ENCODE results near the gene VPS9D1. TPM values are rescaled to one million over a fixed set of nuclear protein-coding genes. Genes with fewer than 3 reads are reported as not detected.

Gene VPS9D1
- total RNA-seq, 6 experiments from 2014 or later: 5.6 to 12.4 (median 9.4) TPM

- no CpG with 5 or more reads among the region's 9 CpGs for WGBS (ENCODE audit: insufficient coverage, low coverage, low lambda C conversion rate, missing lambda C conversion rate)
- DNase-seq (no peak), ATAC-seq (no peak)
- Histone ChIP-seq H3K4me3 (no peak overlapping the region), H3K36me3 (no peaks in the 10 kb centered on the region), H3K27me3 (no peaks in the 10 kb centered on the region), H3K9me3 (no peaks in the 10 kb centered on the region), H3K4me1 (peaks cover 0 to 6% (median 0%) of the 10 kb centered on the region in 4 donors), H3K27ac (no peak overlapping the region)
- intact Hi-C loops (cut with DNase I): loop anchor here (10.0 kb wide), 2 partner anchors 87 to 167 kb away; partner anchors contain the start of gene TCF25 (in 1 of the 2)
- no peak for TF ChIP-seq POLR2A (IDR thresholded peaks at IDR 0.05)
- no peak for TF ChIP-seq CTCF (IDR thresholded peaks at IDR 0.05)
Observed at GRCh38 chr16:89707695-89708094, 13.0 kb downstream of the VPS9D1 start.

GRCh38 chr16:89706518-89707260 is 14.0 kb downstream of the VPS9D1 start:
- Histone ChIP-seq H3K27me3 (no peaks in the 10 kb centered on the region), H3K36me3 (no peaks in the 10 kb centered on the region), H3K9me3 (no peaks in the 10 kb centered on the region), H3K4me3 (no peak overlapping the region), H3K4me1 (peaks cover 0 to under 1% (median 0%) of the 10 kb centered on the region in 4 donors), H3K27ac (no peak overlapping the region)
- DNase-seq (no peak), ATAC-seq (no peak)
- intact Hi-C loops (cut with DNase I): loop anchor here (10.0 kb wide), 2 partner anchors 88 to 168 kb away; partner anchors contain the start of gene TCF25 (in 1 of the 2)
- TF ChIP-seq CTCF (IDR thresholded peaks at IDR 0.05) (no peak), POLR2A (IDR thresholded peaks at IDR 0.05) (no peak)
- 70% methylated on average over 5 of the region's 14 CpGs for WGBS (ENCODE audit: insufficient coverage, low coverage, low lambda C conversion rate, missing lambda C conversion rate)

DNA sequence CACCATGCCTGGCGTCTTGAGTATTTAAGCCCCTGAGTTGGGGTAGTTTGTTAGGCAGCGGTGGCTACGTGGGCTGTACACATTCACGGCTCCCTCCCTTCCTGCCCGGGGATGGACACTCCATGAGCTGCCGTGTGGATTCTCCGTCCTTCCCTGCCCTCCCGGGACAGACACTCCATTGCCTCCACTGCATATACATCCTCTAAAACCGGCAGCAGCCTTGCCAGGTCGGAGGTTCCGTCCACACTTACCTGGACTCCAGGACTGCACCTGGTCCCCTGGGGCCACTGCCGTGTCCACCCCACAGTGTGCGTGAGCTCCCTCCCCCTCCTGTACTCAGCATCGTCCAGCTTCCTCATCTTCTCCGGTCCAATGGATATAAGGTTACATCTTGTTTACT is 15.7 kb downstream of the VPS9D1 start:
- H3K9me3 ChIP-seq: no peaks in the 10 kb centered on the region
- no peak overlapping the region for H3K4me3 ChIP-seq
- H3K27me3 ChIP-seq: no peaks in the 10 kb centered on the region
- no peaks in the 10 kb centered on the region for H3K36me3 ChIP-seq
- no peak overlapping the region for H3K27ac ChIP-seq
- 77% methylated on average over 7 of the region's 15 CpGs for WGBS (ENCODE audit: insufficient coverage, low coverage, low lambda C conversion rate, missing lambda C conversion rate)
- DNase-seq (no peak), ATAC-seq (no peak)
- intact Hi-C loops (cut with DNase I): loop anchor here (10.0 kb wide), 2 partner anchors 90 to 170 kb away; partner anchors contain the start of gene TCF25 (in 1 of the 2)
- peaks cover 0 to 9% (median 3%) of the 10 kb centered on the region in 4 donors for H3K4me1 ChIP-seq
- TF ChIP-seq POLR2A (IDR thresholded peaks at IDR 0.05): no peak
- TF ChIP-seq CTCF (IDR thresholded peaks at IDR 0.05): no peak

DNA sequence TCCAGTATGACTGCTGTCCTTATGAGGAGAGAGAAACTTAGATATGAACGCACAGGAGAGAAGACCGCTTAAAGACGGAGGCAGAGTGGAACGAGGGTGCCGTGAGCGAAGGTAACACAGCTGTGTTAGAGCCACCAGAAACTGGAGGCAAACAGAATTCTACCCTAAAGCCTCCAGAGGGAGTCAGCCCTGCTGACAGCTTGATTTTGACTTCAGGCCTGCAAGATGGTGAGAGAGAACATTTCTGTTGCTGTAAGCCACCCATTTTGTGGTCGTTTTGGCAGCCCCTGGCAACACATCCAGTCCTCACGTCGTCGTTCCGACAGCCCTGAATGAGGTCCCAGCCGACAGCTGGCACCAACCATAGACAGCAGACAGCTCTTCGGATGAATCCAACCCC is 16.4 kb downstream of the VPS9D1 start:
- no peaks in the 10 kb centered on the region for H3K36me3 ChIP-seq
- WGBS (ENCODE audit: insufficient coverage, low coverage, low lambda C conversion rate, missing lambda C conversion rate): 78% methylated on average over 6 of the region's 13 CpGs

More for the DNA sequence above, 16.4 kb downstream of the VPS9D1 start:
- H3K27ac ChIP-seq: no peak overlapping the region
- no peak overlapping the region for H3K4me3 ChIP-seq
- ATAC-seq (no peak), DNase-seq (no peak)
- no peaks in the 10 kb centered on the region for H3K9me3 ChIP-seq
- intact Hi-C loops (cut with DNase I): loop anchor here (10.0 kb wide), 2 partner anchors 91 to 171 kb away; partner anchors contain the start of gene TCF25 (in 1 of the 2)
- TF ChIP-seq CTCF (IDR thresholded peaks at IDR 0.05) (no peak), POLR2A (IDR thresholded peaks at IDR 0.05) (no peak)
- H3K4me1 ChIP-seq: peaks cover 0 to 15% (median 5%) of the 10 kb centered on the region in 4 donors
- H3K27me3 ChIP-seq: no peaks in the 10 kb centered on the region
